Measurements from ENCODE around the gene PLPP3.

PLPP3 gene

GRCh38 chr1:56552349-56552748 is 27.0 kb downstream of the PLPP3 start:
- no peaks in the 10 kb centered on the region for H3K9me3 ChIP-seq (ENCODE audit: low read length)
- H3K27me3 ChIP-seq (ENCODE audit: insufficient read depth, low read length) = no peaks in the 10 kb centered on the region
- H4K20me1 ChIP-seq (ENCODE audit: insufficient read depth, low read length) = no peaks in the 10 kb centered on the region
- no peaks in the 10 kb centered on the region for H3K79me2 ChIP-seq (ENCODE audit: insufficient read depth, low read length)
- no peak overlapping the region for H3K27ac ChIP-seq (ENCODE audit: low read depth, low read length, poor library complexity, severe bottlenecking)
- H3K4me1 ChIP-seq (ENCODE audit: insufficient read depth, low read length, severe bottlenecking) = no peaks in the 10 kb centered on the region
- no peak overlapping the region for H3K4me2 ChIP-seq (ENCODE audit: low read length)
- no peak overlapping the region for H3K4me3 ChIP-seq (ENCODE audit: low read depth, low read length, poor library complexity, severe bottlenecking)
- H2AFZ ChIP-seq (ENCODE audit: low read length) = no peak overlapping the region
- no peaks in the 10 kb centered on the region for H3F3A ChIP-seq (ENCODE audit: insufficient read depth, low read length)
- no peak overlapping the region for H3K9ac ChIP-seq (ENCODE audit: low read length)
- no peak for TF ChIP-seq EZH2 (IDR thresholded peaks at IDR 0.05; ENCODE audit: borderline replicate concordance, low read length)
- TF ChIP-seq, protein P1, sequence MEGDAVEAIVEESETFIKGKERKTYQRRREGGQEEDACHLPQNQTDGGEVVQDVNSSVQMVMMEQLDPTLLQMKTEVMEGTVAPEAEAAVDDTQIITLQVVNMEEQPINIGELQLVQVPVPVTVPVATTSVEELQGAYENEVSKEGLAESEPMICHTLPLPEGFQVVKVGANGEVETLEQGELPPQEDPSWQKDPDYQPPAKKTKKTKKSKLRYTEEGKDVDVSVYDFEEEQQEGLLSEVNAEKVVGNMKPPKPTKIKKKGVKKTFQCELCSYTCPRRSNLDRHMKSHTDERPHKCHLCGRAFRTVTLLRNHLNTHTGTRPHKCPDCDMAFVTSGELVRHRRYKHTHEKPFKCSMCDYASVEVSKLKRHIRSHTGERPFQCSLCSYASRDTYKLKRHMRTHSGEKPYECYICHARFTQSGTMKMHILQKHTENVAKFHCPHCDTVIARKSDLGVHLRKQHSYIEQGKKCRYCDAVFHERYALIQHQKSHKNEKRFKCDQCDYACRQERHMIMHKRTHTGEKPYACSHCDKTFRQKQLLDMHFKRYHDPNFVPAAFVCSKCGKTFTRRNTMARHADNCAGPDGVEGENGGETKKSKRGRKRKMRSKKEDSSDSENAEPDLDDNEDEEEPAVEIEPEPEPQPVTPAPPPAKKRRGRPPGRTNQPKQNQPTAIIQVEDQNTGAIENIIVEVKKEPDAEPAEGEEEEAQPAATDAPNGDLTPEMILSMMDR (IDR thresholded peaks at IDR 0.05; ENCODE audit: low read length) = no peak
- H3K9me2 ChIP-seq (ENCODE audit: low read depth, low read length) = no peaks in the 10 kb centered on the region
- H3K36me3 ChIP-seq (ENCODE audit: insufficient read depth, low read length) = no peaks in the 10 kb centered on the region

DNA sequence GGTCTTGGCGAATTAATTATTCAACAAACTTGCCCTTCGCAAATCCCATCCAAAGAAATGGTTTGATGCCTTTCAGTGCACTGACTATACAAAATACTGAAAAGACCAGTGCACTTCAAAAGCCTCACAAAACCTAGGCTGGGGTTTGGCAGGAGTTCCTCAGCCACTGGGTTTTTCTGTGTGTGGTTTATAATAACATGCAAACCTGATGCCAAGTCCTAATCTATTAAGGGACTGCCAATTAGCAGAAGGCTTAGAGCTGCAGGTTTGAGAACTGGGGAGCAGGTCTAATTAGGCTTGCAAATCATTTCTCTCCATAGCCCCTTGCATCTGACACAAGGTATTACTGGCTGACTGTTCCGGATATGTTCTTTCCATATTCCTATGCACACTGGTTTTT is 27.7 kb downstream of the PLPP3 start:
- no peak overlapping the region for H3K27ac ChIP-seq (ENCODE audit: low read depth, low read length, poor library complexity, severe bottlenecking)
- no peaks in the 10 kb centered on the region for H3F3A ChIP-seq (ENCODE audit: insufficient read depth, low read length)
- no peaks in the 10 kb centered on the region for H3K9me3 ChIP-seq (ENCODE audit: low read length)
- H3K36me3 ChIP-seq (ENCODE audit: insufficient read depth, low read length) = no peaks in the 10 kb centered on the region
- no peak overlapping the region for H2AFZ ChIP-seq (ENCODE audit: low read length)
- TF ChIP-seq, protein P1 (IDR thresholded peaks at IDR 0.05; ENCODE audit: low read length) = no peak
- TF ChIP-seq EZH2 (IDR thresholded peaks at IDR 0.05; ENCODE audit: borderline replicate concordance, low read length) = no peak
- H3K79me2 ChIP-seq (ENCODE audit: insufficient read depth, low read length) = no peaks in the 10 kb centered on the region
- H3K4me1 ChIP-seq (ENCODE audit: insufficient read depth, low read length, severe bottlenecking) = no peaks in the 10 kb centered on the region
- H3K27me3 ChIP-seq (ENCODE audit: insufficient read depth, low read length) = no peaks in the 10 kb centered on the region
- no peaks in the 10 kb centered on the region for H4K20me1 ChIP-seq (ENCODE audit: insufficient read depth, low read length)
- no peak overlapping the region for H3K4me3 ChIP-seq (ENCODE audit: low read depth, low read length, poor library complexity, severe bottlenecking)
- H3K4me2 ChIP-seq (ENCODE audit: low read length) = no peak overlapping the region
- no peaks in the 10 kb centered on the region for H3K9me2 ChIP-seq (ENCODE audit: low read depth, low read length)
- no peak overlapping the region for H3K9ac ChIP-seq (ENCODE audit: low read length)

DNA sequence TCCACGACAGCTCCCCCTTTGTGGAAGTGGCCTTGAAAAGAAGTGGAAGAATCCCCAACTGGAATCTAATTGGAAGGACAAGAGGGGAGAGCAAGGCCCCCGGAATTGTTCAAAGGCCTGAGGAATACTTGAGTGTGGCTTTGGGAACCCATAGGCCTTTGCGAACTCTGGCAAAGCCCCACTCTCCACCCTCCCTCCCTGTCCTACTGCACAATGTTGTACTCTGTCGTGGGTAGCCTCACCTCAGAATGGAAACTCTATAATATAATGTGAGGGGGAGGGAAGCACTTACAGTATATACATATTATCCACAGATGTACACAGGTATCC is 28.5 kb downstream of the PLPP3 start:
- Histone ChIP-seq H3F3A (ENCODE audit: insufficient read depth, low read length) (no peaks in the 10 kb centered on the region), H3K9ac (ENCODE audit: low read length) (no peak overlapping the region), H3K4me2 (ENCODE audit: low read length) (no peak overlapping the region), H4K20me1 (ENCODE audit: insufficient read depth, low read length) (no peaks in the 10 kb centered on the region), H3K27me3 (ENCODE audit: insufficient read depth, low read length) (no peaks in the 10 kb centered on the region), H3K79me2 (ENCODE audit: insufficient read depth, low read length) (no peaks in the 10 kb centered on the region), H2AFZ (ENCODE audit: low read length) (no peak overlapping the region), H3K4me3 (ENCODE audit: low read depth, low read length, poor library complexity, severe bottlenecking) (no peak overlapping the region), H3K9me2 (ENCODE audit: low read depth, low read length) (no peaks in the 10 kb centered on the region), H3K36me3 (ENCODE audit: insufficient read depth, low read length) (no peaks in the 10 kb centered on the region), H3K9me3 (ENCODE audit: low read length) (no peaks in the 10 kb centered on the region), H3K27ac (ENCODE audit: low read depth, low read length, poor library complexity, severe bottlenecking) (no peak overlapping the region), H3K4me1 (ENCODE audit: insufficient read depth, low read length, severe bottlenecking) (no peaks in the 10 kb centered on the region)
- TF ChIP-seq EZH2 (IDR thresholded peaks at IDR 0.05; ENCODE audit: borderline replicate concordance, low read length) = no peak
- TF ChIP-seq, protein P1 (IDR thresholded peaks at IDR 0.05; ENCODE audit: low read length) = no peak
